HG03439 (cell line): Measurements from ENCODE around the gene KIF21B.
A peak's percentile ranks its signal among the peaks of the same experiment; 100 is the strongest.

ENCODE experiments used
- ATAC-seq: cut with Tn5 transposase; IDR thresholded peaks from one replicate; pipeline ENCODE4 v1.9.1; 2021; ENCODE audit warnings: mild to moderate bottlenecking, moderate library complexity; ENCODE audit not compliant: unreplicated experiment

KIF21B gene

GRCh38 chr1:201023517-201023902, at the start of gene KIF21B:
TSS of gene KIF21B (minus strand) at chr1:201023714. CDS start at chr1:201023383, 331 bp downstream.
- peak; percentile 51 for ATAC-seq

DNA sequence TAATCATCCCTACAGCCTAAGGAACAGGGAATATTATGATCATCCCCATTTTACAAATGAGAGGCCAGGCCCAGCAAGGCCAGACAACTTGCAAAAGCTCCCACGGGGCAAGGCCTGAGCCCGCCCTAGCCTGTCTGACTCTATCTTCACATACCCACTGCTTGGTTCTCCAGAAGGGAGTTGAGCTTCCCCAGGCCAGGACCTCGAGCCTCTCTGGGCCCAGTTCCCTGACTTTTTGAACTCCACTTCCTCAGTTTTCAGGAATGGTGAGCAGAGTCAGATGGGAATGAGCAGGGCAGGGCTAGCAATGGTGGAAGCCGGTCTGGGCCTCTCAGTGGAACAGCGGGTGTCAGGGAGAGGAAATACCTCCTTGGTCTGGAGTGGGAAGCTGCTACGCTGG, 49.4 kb upstream of the KIF21B start:
- no peak for ATAC-seq

- no peak for ATAC-seq
Measured at GRCh38 chr1:201072149-201072548, 48.6 kb upstream of the KIF21B start.

GRCh38 chr1:201069636-201070035, 46.1 kb upstream of the KIF21B start:
- no peak for ATAC-seq

DNA sequence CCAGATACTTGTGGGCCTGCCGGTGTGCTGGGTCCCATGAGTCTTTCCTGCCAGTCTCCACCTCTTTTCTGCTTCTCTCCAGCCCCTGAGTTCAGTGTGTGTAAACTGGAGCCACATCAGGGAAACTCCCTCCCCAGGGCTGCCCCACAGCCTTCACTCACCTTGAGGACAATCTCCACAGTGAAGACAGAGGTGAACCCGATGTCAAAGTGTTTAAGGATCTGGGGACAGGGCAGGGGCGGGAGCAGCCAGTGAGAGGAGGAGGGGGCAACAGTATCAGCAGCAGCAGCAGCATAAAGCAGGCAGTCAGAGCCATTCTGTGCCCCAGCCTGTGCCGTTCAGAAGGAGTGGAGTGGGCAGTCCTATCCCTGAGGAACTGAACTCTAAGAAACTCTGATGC, 45.5 kb upstream of the KIF21B start:
- no peak for ATAC-seq

DNA sequence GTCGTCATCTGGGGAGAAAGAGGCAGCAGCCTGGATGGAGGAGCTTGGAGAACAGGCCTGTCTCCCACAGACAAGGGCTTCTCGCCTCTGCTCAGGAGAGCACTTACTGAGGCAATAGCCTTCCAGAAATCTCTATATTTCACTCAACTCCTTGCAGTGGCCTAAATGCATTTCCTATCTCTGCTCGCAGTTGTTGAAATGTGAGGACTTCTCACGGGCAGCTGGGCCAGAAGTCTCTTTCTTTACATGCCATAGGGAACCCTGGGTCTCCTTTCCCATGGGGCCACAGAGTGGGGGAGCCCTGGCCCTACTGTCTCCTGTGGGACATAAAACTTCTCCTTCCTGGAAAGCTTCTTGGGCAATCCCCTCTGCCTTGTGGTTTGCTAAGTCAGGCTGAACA, 43.5 kb upstream of the KIF21B start:
- ATAC-seq, result no peak

DNA sequence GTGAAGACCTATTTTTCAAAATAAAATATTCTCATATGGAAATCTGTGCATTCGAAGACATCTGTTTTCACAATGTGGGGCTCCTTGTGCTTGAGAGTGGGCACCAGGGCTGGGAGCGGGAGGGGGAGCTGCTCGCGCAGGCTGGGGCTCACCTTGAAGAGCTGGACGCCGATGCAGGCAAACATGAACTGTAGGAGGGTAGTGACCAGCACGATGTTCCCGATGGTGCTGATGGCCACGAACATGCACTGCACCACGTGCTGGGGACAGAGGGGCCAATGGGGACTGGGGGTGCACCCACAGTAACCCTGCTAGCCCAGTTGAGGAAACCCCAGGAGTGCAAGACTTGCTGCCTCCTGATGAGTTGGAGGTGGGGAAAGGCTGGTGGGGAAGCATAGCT, 42.2 kb upstream of the KIF21B start:
- ATAC-seq, result no peak

- ATAC-seq, result no peak
Measured at GRCh38 chr1:201064806-201065205, 41.3 kb upstream of the KIF21B start.

DNA sequence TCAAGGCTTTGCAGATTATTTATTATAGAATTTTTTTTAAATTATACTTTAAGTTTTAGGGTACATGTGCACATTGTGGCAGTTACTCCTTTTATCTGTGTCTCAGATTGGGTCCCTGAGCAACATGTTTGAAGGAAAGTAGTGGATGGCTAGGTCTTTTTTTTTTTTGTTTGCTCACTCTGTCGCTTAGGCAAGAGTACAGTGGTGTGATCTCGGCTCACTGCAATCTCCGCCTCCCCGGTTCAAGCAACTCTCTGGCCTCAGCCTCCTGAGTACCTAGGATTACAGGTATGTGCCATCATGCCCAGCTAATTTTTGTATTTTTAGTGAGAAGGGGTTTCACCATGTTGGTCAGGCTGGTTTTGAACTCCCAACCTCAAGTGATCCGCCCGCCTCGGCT, 39.6 kb upstream of the KIF21B start:
- ATAC-seq, result no peak

DNA sequence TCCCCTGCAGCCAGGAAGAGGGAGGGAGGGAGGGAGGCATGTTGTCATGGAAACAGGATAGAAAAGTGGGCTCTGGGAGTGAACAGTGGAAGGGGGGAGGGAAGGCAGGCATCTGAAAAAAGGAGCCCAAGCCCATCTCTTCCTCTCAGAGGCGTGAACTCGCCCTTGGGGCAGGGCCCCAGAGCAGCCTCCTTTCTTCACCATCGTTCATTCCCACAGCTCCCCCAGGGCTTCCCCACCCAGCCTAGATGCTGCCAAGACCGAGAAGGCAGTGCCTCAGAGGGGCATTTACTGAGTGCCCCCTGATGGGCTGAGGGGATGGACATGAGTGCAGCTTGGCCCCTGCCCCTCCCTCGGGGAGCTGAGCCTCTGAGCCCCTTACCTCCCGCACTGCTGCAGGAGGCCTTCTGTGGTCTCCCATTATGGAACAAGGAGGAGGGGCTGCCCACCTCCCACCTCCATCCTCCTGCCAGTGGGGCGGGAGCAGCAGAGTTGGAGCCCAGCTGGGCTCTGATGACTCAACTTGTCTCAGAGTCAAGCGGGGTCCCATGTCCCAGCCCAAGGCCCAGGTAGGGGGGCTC, 39.1 kb upstream of the KIF21B start:
- no peak for ATAC-seq

DNA sequence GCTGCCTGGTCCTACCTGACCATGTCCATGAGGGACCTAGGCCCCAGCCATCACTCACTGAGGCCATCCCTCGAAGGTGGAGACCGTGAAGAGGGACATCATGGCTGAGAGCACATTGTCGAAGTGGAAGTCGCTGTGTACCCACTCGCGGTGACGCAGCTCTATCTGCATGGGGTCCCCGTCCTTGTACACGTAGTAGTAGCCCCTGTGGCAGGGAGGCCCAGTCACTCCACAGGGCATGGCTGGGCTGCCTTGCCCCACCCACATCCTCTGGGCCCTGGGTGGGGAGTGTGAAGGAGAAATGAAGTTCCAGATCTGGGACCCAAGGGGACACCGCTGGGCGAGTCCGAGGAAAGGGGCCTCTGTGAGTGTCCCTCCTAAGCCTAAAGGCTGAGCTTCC, 38.4 kb upstream of the KIF21B start:
- ATAC-seq, result no peak

GRCh38 chr1:201061049-201061448, 37.5 kb upstream of the KIF21B start:
- no peak for ATAC-seq

DNA sequence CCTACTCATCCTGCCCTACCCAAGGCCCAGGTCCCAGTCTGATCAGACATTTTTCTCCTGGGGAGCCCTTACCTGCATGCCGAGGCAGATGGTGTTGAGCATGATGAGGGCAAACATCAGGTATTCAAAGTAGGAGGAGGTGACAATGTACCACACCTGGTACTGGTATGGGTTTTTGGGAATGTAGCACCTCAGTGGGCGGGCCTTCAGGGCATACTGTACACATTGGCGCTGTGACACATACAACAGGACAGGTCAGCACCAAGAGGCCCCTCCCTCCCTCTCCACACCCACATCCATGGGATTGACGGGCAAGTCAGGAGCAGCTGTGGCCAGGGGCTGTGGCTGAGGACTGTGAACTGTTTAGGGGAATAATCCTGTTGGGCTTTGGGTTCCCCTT, 37.1 kb upstream of the KIF21B start:
- ATAC-seq, result no peak

DNA sequence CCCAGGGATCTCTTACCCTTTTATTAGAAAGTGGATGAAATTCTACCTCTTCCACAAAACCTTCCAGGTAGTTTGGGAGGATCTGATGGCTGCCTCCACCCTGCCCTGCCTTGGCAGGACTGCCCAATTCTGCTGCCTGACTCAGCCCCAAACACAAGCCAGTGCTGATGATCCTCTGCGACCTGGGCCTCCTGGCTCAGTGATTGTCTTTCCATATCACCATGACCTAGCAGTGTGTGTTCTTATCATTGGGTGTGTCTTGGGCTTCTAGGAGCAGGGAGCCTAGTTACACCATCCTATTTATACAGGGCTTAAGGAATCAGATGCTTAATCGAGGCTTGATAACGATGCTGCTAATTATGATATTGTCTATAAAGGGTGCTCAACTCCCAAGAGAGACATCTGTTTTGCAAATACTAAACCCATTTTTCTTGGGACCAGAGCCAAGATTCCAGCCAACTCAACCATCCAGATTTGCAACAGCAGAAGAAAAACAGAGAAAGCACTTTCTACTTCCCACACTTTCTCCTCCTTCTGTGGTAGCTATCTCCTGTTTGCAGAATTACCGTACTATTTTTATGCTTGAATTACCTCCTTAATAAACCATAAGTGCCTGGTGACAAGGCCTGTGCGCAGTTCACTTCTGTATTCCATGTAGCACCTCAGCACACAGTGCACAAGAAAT, 36.5 kb upstream of the KIF21B start:
- ATAC-seq, result no peak

DNA sequence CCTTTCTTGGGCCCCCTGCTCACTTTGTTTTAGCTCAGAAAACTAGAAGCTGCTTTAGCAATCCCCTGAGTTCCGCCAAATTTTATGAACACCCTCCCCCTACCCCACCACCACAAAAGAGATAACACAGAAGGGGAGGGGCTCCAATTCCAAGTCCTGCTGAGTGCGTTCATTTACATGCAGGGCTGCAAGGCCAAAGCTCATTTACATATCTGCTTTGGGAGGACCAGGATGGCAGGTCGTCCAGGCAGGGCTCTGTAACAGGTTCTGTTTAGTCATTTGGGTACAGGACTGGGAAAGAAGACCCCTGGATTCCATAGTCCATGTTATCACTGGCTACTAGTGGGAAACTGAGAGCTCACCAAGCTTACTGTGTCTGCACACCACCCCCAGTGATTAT, 35.9 kb upstream of the KIF21B start:
- no peak for ATAC-seq

DNA sequence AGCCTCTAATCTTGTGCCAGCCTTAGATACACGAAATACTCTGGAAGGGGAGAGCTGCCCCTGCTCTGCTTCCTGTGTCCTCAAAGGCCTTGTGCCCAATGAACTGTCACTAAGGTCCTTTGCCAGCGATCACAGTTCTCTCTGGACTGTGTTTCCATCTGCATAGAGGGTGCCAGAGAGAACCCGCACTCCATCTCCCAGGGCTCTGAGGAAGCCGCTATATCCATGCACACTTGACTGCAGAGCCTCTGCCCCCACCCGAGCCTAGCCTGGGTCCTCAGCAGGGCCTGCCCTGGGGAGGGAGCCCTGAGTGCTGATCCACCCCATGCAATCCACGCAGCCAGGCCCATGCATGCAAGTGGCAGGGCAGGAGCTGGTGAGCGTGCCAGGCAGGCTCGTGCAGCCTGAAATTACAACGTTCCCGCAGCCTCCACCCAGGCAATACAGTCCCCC, 30.6 kb upstream of the KIF21B start:
- ATAC-seq, result no peak

DNA sequence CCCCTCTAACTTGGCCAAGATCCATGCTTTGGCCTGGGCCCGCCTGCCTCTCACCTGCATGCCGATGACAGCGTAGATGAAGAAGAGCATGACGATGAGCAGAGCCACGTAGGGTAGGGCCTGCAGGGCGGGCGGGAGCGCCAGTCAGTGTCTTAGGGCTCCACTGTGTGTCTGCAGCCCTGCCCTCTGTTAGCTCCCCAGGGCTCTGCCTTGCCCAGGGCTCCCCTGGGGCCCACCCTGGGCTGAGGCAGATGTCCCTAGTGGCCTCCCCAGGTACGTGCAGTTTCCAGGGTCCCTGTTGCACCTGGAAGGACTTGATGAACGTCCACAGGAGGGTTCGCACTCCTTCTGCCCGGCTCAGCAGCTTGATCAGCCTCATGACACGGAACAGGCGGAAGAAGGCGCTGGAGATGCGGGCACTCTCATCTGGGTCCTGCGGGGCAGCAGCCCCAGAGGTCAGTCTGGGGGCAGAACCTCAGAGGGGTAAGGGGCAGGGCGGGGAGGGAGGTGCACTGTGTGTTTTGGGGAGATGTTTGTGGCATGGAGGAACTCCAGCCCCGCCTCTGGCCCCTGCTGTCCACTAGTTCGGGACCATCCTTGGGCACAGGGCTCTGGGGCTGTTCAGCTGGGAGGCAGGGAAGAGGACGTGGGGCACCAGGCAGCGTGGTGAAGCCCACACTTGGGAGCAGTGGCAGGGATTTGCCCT, 29.8 kb upstream of the KIF21B start:
- no peak for ATAC-seq

GRCh38 chr1:201051399-201051798, 27.9 kb upstream of the KIF21B start:
- ATAC-seq, result no peak

- no peak for ATAC-seq
Measured at GRCh38 chr1:201050515-201051277, 27.2 kb upstream of the KIF21B start.

DNA sequence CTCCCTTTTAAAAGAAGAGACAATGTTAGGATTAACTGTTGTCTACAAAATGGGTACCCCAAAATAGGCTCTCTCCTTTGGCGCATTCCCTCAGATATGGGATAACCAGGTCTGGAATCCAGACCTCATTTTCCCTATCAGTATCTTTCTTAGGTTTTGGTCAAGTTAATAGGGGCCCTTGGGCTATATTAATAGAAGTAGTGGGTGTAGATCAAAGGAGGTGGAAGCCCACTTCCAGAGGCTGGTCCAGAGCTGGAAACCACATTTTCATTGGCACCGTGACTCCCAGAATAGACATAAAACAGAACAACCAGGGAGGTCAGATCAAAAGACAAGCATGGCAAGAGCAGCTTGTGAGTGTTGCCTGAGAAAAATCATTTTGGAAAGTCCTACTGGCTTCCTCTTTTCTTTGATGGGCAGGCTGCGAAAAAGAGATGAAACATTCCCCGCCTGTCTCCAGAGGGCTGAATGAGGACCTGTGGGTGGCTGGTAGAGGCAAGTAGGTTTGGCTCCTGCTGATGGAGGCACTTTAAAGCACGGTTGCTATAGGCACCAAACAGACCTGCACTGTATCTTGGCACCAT, 25.8 kb upstream of the KIF21B start:
- no peak for ATAC-seq

GRCh38 chr1:201048521-201048920, 25.0 kb upstream of the KIF21B start:
- ATAC-seq, result no peak
